KOPT-K1 (cell line): ENCODE results near the gene MAK.
"Not testable (repeated sequence)": the region's sequence is repeated elsewhere in the genome, so short reads cannot be mapped to it uniquely, and the experiment has no call there.

Experiments
- H3K27ac ChIP-seq: fragments of 200-600 bp; sonication (generic); 2 replicates; pipeline ENCODE4 v1.5.1; 2016; ENCODE audit warnings: antibody characterized with exemption, mild to moderate bottlenecking, low read depth, low read length; ENCODE audit not compliant: poor library complexity, severe bottlenecking
- H3K36me3 ChIP-seq: fragments of 200-600 bp; sonication (generic); 2 replicates; pipeline ENCODE4 v1.5.1; 2017; ENCODE audit warnings: antibody characterized with exemption, mild to moderate bottlenecking, low read length, moderate library complexity; ENCODE audit not compliant: insufficient read depth
- H3K9me3 ChIP-seq: fragments of 200-600 bp; sonication (generic); 2 replicates; pipeline ENCODE4 v1.5.1; 2017; ENCODE audit warnings: antibody characterized with exemption, low read length, mild to moderate bottlenecking; ENCODE audit not compliant: insufficient read depth, poor library complexity, severe bottlenecking

Gene MAK

DNA sequence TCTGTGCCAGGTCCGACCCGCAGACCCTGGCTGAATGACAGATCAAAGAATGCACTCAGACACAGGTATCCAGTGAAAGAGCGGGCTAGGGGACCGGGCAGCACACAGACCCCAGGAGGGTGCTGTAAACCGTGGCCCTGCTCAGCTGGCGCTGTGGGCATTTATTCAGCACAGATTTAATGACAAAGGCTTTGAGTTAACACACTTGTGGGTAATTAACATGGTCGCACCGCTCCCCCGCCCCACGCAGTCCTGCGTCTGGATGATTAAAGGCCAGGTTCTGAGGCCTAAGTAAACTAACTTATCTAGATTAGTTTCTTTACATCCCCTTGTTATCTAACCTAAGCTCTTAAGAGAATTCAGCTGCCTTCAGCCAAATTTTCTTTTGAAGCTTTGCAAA lies 3.5 kb downstream of the MAK start:
- H3K9me3 ChIP-seq, result no peaks in the 10 kb centered on the region
- H3K27ac ChIP-seq, result no peak overlapping the region
- H3K36me3 ChIP-seq, result no peaks in the 10 kb centered on the region

DNA sequence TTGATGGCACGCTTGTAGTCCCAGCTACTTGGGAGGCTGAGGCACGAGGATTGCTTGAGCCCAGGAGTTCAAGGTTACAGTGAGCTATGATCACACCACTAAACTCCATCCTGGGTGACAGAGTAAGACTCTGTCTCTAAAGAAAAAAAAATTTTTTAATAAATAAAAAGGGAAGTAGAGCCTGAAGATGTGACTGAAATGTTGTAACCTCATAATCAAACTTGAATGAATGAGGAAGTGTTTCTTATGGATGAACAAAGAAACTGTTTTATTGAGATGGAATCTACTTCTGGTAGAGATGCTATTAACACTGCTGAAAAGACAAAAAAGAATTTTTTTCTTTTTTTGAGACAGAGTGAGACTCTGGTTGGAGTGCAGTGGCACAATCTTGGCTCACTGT lies 6.7 kb downstream of the MAK start:
- no peaks in the 10 kb centered on the region for H3K9me3 ChIP-seq
- H3K27ac ChIP-seq, result no peak overlapping the region
- H3K36me3 ChIP-seq, result no peaks in the 10 kb centered on the region

DNA sequence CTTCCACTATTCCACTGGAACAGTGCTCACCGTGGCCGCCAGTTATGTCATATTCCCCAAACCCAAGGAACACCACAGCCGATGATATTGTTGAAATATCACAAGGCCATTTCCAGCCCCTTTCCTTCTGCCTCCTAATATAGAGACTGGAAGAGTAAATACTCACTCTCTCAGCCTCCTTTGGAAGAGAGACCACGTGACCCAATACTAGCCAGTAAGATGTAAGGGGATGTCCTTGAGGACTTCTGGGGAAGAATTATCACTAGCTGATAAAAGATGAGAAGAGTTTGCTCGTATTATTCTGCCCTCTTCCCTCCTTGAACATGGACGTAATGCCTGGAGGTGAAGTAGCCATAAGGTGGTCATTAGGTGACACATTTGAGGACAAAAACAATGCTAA lies 13.5 kb downstream of the MAK start:
- Histone ChIP-seq H3K36me3 (no peaks in the 10 kb centered on the region), H3K9me3 (no peaks in the 10 kb centered on the region), H3K27ac (no peak overlapping the region)

DNA sequence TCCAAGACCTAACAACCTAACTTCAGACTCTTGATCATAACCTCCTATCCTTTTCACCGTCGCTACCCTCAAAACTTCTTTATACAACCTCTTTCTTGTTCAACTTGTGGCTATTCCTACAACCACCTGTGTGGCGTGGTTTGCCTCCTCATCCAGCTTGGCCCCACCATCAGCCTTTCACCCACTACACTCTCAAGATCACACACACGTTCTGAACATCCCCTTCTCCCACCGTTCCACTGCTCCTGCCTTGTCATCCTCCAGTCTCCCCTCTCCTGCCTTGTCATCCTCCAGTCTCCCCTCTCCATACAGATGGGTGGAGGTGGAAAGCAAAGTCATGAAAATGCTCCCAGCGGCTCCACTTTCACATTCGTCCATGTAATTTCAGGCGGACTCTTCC lies 14.0 kb downstream of the MAK start:
- Histone ChIP-seq H3K36me3 (no peaks in the 10 kb centered on the region), H3K27ac (no peak overlapping the region), H3K9me3 (no peaks in the 10 kb centered on the region)

DNA sequence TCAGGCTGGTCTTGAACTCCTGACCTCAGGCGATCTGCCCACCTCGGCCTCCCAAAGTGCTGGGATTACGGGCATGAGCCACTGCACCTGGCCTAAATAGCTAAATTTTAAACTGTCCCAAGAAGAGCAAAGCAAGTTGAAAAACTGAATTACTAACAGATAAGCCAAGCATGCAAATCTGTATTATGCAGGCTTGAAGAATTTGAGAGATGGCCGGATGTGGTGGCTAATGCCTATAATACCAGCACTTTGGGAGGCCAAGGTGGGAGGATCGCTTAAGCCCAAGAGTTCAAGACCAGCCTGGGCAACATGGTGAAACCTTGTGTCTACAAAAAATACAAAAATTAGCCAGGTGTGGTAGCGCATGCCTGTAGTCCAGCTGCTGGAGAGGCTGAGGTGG lies 24.2 kb downstream of the MAK start:
- H3K9me3 ChIP-seq, H3K36me3 ChIP-seq: not testable (repeated sequence)

DNA sequence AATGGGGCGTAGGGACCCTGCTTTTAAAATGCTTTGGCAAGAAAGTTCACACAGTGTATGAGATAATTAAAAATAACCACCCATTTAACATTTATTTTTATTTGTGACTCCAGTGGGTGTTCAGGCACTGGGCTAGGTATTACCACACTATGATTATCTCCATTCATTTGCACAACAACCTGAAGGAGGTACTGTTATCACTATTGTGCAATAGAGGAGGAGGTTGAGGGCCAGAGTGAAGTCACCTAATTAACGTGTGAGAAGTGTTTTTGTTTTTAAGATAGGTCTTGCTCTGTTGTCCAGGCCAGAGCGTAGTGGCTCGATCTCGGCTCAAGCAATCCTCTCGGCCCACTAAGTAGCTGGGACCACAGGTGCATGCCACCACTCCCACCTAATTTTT lies 29.2 kb downstream of the MAK start:
- no peak overlapping the region for H3K27ac ChIP-seq
- no peaks in the 10 kb centered on the region for H3K36me3 ChIP-seq
- H3K9me3 ChIP-seq, result no peaks in the 10 kb centered on the region

More for the DNA sequence above, 24.2 kb downstream of the MAK start:
- H3K27ac ChIP-seq, result not testable (repeated sequence)

DNA sequence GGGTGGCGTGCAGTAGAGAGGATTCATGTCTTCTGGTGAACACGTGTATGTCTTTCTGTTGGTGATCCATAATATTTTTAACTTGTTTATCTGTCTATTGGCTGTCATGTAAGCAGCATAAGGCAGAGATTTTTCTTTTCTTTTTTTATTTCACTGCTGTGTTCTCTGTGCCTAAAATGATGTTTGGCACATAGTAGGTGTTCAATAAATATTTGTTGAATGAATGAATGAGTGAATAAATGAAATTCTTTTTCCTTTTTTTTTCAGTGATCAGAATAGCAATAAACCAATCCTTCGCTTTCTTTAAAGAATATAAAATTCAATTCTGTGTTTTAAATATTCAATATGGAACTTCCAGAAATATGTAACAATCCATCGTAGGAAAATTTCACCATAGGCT lies 30.0 kb downstream of the MAK start:
- Histone ChIP-seq H3K9me3 (no peaks in the 10 kb centered on the region), H3K36me3 (no peaks in the 10 kb centered on the region), H3K27ac (no peak overlapping the region)

DNA sequence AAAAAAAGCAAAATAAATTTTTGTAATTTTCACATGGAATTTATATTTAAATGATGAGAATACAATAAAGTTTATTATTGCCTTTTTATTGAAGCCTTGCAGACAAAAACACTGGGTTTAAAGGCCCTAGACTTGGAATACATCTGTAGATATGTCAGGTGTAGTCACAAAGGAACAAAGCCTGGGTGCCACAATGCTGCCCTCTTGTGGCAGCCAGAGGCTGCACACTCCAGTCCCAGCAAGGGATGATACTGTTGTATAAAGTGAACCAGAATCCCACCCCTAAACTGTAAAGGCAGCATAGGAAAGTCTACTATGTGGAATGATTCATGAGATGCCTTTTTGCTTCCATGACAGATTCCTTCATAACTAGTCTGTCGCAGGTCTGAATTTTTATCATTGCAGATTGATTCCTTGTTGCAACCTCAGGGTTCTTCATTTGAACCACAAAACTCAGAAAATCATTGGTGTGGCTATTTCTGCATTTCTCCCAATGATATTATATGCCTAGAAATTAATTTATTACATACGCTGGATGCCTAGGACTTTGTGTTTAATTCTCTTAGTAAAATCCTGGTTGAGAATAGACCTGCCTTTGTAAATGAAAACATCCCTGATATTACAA lies 37.0 kb downstream of the MAK start:
- Histone ChIP-seq H3K9me3 (no peaks in the 10 kb centered on the region), H3K36me3 (no peaks in the 10 kb centered on the region), H3K27ac (no peak overlapping the region)

DNA sequence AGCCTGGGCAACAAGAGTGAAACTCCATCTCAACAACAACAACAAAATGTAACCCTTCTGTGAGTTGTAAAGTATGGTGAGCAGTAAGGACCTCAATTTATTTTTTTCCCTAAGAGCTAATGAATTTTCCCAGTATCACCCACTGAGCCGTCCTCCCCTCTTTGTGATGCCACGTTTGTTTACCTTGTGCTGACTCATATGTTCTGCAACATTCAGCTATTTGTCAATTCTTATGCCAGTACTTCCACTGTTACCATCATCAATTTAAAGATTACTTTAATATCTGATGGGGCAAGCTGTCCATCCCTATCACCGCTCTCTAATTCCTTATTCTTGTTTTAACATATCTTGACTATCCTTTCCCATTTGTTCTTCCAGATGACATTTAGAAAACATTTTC lies 37.5 kb downstream of the MAK start:
- H3K9me3 ChIP-seq, result no peaks in the 10 kb centered on the region
- no peak overlapping the region for H3K27ac ChIP-seq
- H3K36me3 ChIP-seq, result no peaks in the 10 kb centered on the region

DNA sequence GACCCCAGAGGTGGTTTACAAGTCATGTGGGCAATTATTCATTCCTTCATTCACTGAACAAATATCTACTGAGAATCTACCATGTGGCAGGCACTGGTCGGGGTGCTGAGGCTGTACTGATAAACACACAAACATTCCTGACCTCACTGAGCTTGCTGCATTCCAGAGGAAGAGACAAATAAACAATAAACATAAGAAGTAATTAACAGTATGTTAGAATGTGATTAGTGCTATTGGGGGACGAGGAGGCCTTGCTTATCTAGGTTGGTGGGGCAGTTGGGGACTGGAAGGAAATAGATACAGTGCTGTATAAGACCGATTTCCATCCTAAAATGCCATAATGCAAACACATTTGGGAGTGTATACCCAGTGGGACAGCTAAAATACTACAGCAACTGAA lies 44.1 kb downstream of the MAK start:
- Histone ChIP-seq H3K27ac (no peak overlapping the region), H3K36me3 (peaks cover 6% of the 10 kb centered on the region; the same call in 1 of the 2 replicates), H3K9me3 (no peaks in the 10 kb centered on the region)

DNA sequence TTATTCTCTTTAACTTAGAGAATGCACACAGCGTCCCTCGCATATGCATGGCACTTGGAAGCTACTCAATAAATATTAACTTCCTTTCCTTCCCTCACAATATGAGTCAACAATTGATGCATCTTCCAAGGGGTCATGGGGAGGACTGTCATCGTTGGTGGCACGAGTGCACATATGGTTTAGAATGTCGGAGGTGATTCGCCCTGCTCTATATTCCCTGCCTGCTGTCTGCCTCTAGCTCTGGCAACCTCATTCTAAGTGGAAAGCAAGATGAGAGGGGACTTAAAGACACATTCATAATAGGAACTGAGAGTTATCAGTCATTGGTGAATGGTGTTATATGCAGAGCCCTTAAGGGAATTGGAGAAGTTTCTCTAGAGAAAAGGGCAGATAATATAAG lies 44.6 kb downstream of the MAK start:
- H3K36me3 ChIP-seq, result peaks cover 9% of the 10 kb centered on the region; the same call in 1 of the 2 replicates

DNA sequence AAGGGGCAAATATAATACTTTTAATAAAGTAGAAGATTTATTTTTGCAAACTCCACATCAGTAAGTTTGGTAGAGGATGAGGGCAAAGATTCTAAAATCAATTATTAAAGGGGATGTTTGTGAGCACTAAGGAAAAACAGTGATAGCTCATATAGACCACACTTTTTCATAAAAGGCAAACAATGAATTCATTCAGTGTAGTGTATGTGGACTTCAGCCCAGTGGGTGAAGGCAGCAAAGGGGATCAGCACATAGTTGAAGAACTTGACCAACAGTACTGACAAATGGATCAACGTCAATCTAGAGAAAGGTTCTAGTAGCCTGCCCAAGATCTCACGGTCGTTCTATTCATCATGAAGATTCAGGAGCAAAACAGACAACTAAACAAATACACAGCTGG lies 45.3 kb downstream of the MAK start:
- Histone ChIP-seq H3K36me3 (peaks cover 9% of the 10 kb centered on the region; the same call in 1 of the 2 replicates), H3K27ac (no peak overlapping the region), H3K9me3 (no peaks in the 10 kb centered on the region)

More for the DNA sequence above, 44.6 kb downstream of the MAK start:
- H3K9me3 ChIP-seq, result no peaks in the 10 kb centered on the region
- no peak overlapping the region for H3K27ac ChIP-seq

DNA sequence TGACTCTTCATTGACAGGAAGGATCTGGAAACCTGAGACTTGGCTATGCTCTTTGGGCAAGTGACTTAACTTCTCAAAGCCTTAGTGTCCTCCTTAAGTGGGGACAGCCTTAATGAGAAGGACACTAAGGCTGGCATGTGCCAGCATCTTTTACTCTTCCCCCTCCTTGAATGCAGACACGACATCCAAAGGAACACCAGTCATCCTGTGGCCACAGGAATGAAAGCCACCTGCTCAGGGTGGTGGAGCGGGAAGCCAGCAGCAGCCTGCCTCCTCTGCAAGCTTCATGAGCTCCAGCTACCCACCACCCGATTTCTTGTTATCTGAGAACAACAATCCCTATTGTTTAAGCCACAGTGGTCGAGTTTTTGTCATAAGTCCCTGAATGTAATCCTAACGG lies 46.2 kb downstream of the MAK start:
- H3K27ac ChIP-seq, result no peak overlapping the region
- no peaks in the 10 kb centered on the region for H3K9me3 ChIP-seq
- peaks cover 12% of the 10 kb centered on the region; the same call in 1 of the 2 replicates for H3K36me3 ChIP-seq

DNA sequence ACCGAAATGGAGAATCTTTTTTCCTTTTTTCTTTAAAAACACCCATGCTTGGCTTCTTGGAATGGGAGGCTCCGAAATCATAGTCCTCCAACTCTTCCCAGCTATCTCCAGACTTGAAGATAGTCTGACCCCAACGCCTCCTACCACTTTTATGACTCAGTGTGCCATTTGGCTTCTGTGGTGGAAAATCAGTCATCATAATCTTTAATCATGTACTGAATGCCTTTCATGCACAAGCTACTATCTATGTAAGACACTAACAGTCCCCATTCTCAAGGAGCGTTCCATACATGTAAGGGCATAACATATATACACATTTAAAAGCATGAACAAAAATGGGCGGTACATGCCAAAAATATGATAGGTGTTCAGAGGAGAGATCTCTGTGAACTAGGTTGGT lies 46.7 kb downstream of the MAK start:
- H3K27ac ChIP-seq, result no peak overlapping the region
- peaks cover 14% of the 10 kb centered on the region; the same call in 1 of the 2 replicates for H3K36me3 ChIP-seq
- no peaks in the 10 kb centered on the region for H3K9me3 ChIP-seq

DNA sequence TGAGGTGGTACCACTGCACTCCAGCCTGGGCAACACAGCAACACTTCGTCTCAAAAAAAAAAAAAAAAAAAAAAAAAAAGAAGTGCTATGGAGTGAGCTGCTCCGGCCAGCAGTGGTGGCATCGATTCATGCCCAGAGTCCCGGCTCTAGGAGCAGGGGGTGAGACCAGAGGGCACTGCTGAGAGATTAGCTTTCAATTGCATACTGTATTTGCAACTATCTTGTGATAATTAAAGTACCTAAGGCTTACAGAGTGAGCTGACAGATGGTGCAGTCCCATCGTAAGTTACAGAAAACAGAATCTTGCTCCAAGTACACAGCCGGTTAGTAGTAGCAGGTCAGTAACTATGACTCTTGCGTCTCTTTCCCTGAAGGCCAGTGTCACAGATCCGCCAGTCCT lies 59.3 kb downstream of the MAK start:
- no peak overlapping the region for H3K27ac ChIP-seq
- H3K9me3 ChIP-seq, result no peaks in the 10 kb centered on the region
- H3K36me3 ChIP-seq, result peaks cover 26% of the 10 kb centered on the region; the same call in 1 of the 2 replicates

DNA sequence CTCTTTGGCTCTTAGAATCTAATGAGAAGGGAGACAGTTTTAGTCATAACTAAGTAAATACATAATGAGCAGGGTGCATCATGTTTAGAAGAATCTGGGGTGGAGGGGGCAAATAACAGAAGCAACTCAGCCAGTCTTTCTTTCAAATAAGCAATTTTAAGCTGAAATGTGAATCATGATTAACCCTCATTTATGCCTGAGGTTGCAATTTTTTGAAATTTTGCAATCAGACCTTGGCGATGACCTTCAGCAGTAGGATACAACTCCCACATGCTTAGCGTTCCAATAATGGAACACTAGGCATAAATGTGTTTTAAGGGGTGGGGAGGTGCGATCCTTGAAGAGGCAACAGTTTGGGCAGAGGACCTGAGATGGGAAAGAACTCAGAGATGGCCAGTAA lies 60.1 kb downstream of the MAK start:
- peaks cover 26% of the 10 kb centered on the region; the same call in 1 of the 2 replicates for H3K36me3 ChIP-seq
- no peak overlapping the region for H3K27ac ChIP-seq
- H3K9me3 ChIP-seq, result no peaks in the 10 kb centered on the region
